HFF-Myc (cell line): ENCODE data around the gene SNRK.

Source experiments
- DNase-seq: peaks from one replicate; pipeline ENCODE4 v3.0.0-alpha.2; 2011; ENCODE audit warnings: low read depth; ENCODE audit errors: extremely low read depth
- H3K4me3 ChIP-seq: replicated peaks from 2 replicates; pipeline ENCODE4 v1.5.1; 2011; ENCODE audit warnings: low read depth, mild to moderate bottlenecking, control low read depth, low read length
- CTCF ChIP-seq: IDR thresholded peaks from 2 replicates; pipeline ENCODE4 v1.5.1; 2012; ENCODE audit warnings: mild to moderate bottlenecking, low read depth, low read length, control low read depth; ENCODE audit errors: missing control alignments

Gene SNRK

GRCh38 chr3:43302116-43302880 is 16.0 kb downstream of the SNRK start:
- no peak for TF ChIP-seq CTCF
- no peak for DNase-seq
- no peak overlapping the region for H3K4me3 ChIP-seq

- DNase-seq = no peak
- no peak for TF ChIP-seq CTCF
- no peak overlapping the region for H3K4me3 ChIP-seq
Observed at GRCh38 chr3:43304126-43304525, 17.8 kb downstream of the SNRK start.

GRCh38 chr3:43307226-43307625 is 20.9 kb downstream of the SNRK start:
- no peak overlapping the region for H3K4me3 ChIP-seq
- TF ChIP-seq CTCF = no peak
- DNase-seq = no peak

- no peak for TF ChIP-seq CTCF
- no peak overlapping the region for H3K4me3 ChIP-seq
- DNase-seq = no peak
Observed at GRCh38 chr3:43307649-43308048, 21.3 kb downstream of the SNRK start.

- no peak for DNase-seq
- TF ChIP-seq CTCF = no peak
- no peak overlapping the region for H3K4me3 ChIP-seq
Observed at GRCh38 chr3:43309372-43310305, 23.3 kb downstream of the SNRK start.

- no peak overlapping the region for H3K4me3 ChIP-seq
- no peak for DNase-seq
- TF ChIP-seq CTCF = no peak
Observed at GRCh38 chr3:43316783-43317460, 30.6 kb downstream of the SNRK start.
